GM18858 (cell line): ENCODE measurements around the gene RAB4B.
"Not testable (repeated sequence)": the region's sequence is repeated elsewhere in the genome, so short reads cannot be mapped to it uniquely, and the experiment has no call there.

Source experiments
- ATAC-seq: cut with Tn5 transposase; IDR thresholded peaks from one replicate; pipeline ENCODE4 v1.9.1; 2021; ENCODE audit not compliant: unreplicated experiment

RAB4B gene

DNA sequence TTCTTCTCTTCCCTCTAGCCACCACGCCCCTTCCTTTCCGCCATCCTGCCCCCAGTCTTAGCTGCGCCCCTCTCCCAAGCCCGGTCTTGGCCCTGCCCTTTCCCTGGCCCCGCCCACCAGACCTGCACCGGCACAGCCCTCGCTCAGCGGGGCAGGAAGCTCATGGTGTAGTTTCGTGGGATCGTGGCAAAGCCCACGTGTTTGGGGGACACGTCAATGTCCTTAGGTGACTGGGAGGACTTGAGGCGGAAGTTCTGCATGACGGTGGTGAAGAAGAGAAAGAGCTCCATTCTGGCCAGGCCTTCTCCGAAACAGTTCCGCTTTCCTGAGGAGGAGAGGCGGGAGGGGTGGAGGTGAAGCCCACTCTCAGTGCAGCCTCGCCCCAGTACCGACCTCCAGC, 65.6 kb downstream of the RAB4B start:
- ATAC-seq = not testable (repeated sequence)
